K562 (cell line): ENCODE results near the gene PKD1L1. TPM values are rescaled to one million over a fixed set of nuclear protein-coding genes. Genes with fewer than 3 reads are reported as not detected.

Experiments
- polyA plus RNA-seq, 8 experiments: library from polyadenylated mRNA; depleted of rRNA in 4 of 8; stranded (reverse) in 5 of 8; unstranded in 3 of 8; fragments of >200 nt; fragmentation: Nextera tagmentation in 2 of 8; fragmentation: Illumina TruSeq in 1 of 8; extraction: Ambion mirVana in 2 of 8; extraction: Trizol in 1 of 8; gene quantifications; 2 replicates each; pipeline versions ENCODE4 v1.2.1 to v1.2.3, GENCODE V29; 2011 to 2014; ENCODE audit warnings: inconsistent platforms in 1 of 8, missing spikeins in 1 of 8
- total RNA-seq, 7 experiments: library from RNA; depleted of rRNA in 6 of 7; stranded (reverse); fragments of >200 nt in 6 of 7; fragmentation: Illumina TruSeq in 2 of 7; extraction: Trizol in 2 of 7; gene quantifications; 2 replicates each; pipeline versions ENCODE4 v1.2.1 to v1.2.3, GENCODE V29; 2011 to 2021; ENCODE audit warnings: low replicate concordance in 1 of 7
- TF ChIP-seq, protein P1 (sequence below): fragments of 450-650 bp; IDR thresholded peaks from 2 replicates; pipeline ENCODE4 v1.6.1; 2016; ENCODE audit warnings: low read depth

Gene PKD1L1
- total and polyA plus RNA-seq, 9 of the 15 experiments (the other 6 are each of a cell fraction or from before 2014, with no cell fraction given), result 0.01 to 0.02 TPM; not detected in 7

DNA sequence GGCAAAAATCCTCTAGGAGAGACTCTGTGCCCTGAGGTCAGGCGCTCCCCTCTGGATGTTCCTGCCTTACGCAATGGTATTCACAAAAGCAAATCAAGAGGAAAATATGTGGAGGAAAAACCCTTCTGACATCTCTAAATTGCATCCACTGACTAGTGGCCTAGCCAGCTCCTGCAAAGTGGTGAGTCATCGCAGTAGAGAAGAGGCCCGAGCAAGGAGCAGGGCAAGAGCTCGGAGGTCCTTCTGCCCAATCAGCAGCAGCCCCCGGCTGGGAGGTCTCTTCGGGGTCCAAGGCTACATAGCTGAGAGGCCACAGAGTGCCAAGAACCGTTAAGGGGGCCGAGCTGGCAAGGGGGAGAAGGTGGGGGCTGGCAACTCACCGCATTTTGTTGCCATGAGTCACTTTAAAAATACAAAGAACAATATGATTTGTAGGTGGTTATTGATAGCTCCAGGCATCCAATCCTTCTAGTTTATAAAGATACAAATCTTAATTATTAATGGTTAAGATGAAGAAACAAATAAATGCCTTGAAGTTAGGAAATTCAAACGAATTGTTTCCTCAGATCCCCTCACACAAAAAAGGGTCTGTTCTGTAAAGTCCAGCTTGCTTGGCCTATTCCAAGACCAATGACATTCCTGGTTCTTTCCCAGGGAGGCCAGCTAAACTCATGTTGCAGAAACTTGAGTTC, 161.6 kb downstream of the PKD1L1 start (continued):
- TF ChIP-seq, protein P1, sequence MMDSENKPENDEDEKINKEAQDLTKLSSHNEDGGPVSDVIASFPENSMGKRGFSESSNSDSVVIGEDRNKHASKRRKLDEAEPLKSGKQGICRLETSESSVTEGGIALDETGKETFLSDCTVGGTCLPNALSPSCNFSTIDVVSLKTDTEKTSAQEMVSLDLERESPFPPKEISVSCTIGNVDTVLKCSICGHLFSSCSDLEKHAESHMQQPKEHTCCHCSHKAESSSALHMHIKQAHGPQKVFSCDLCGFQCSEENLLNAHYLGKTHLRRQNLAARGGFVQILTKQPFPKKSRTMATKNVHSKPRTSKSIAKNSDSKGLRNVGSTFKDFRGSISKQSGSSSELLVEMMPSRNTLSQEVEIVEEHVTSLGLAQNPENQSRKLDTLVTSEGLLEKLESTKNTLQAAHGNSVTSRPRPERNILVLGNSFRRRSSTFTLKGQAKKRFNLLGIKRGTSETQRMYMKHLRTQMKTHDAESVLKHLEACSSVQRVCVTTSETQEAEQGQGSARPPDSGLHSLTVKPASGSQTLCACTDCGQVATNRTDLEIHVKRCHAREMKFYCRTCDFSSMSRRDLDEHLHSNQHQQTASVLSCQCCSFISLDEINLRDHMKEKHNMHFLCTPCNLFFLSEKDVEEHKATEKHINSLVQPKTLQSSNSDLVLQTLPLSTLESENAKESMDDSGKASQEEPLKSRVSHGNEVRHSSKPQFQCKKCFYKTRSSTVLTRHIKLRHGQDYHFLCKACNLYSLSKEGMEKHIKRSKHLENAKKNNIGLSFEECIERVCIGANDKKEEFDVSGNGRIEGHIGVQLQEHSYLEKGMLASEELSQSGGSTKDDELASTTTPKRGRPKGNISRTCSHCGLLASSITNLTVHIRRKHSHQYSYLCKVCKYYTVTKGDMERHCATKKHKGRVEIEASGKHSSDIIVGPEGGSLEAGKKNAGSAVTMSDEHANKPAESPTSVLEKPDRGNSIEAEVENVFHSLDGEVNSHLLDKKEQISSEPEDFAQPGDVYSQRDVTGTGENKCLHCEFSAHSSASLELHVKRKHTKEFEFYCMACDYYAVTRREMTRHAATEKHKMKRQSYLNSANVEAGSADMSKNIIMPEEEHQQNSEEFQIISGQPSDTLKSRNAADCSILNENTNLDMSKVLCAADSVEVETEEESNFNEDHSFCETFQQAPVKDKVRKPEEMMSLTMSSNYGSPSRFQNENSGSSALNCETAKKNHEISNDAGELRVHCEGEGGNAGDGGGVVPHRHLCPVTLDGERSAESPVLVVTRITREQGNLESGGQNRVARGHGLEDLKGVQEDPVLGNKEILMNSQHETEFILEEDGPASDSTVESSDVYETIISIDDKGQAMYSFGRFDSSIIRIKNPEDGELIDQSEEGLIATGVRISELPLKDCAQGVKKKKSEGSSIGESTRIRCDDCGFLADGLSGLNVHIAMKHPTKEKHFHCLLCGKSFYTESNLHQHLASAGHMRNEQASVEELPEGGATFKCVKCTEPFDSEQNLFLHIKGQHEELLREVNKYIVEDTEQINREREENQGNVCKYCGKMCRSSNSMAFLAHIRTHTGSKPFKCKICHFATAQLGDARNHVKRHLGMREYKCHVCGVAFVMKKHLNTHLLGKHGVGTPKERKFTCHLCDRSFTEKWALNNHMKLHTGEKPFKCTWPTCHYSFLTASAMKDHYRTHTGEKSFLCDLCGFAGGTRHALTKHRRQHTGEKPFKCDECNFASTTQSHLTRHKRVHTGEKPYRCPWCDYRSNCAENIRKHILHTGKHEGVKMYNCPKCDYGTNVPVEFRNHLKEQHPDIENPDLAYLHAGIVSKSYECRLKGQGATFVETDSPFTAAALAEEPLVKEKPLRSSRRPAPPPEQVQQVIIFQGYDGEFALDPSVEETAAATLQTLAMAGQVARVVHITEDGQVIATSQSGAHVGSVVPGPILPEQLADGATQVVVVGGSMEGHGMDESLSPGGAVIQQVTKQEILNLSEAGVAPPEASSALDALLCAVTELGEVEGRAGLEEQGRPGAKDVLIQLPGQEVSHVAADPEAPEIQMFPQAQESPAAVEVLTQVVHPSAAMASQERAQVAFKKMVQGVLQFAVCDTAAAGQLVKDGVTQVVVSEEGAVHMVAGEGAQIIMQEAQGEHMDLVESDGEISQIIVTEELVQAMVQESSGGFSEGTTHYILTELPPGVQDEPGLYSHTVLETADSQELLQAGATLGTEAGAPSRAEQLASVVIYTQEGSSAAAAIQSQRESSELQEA, result no peak
